ENCODE data around the gene RPL18.

Gene RPL18

GRCh38 chr19:48630296-48631063, 11.5 kb upstream of the RPL18 start:
- in situ Hi-C loops (cut with MboI; ENCODE audit: low sequenced_read_pairs): no loop called here

GRCh38 chr19:48629599-48630295, 10.8 kb upstream of the RPL18 start:
- in situ Hi-C loops (cut with MboI; ENCODE audit: low sequenced_read_pairs): no loop called here

- in situ Hi-C loops (cut with MboI; ENCODE audit: low sequenced_read_pairs): no loop called here
Observed at GRCh38 chr19:48629297-48629598, 10.3 kb upstream of the RPL18 start.

- in situ Hi-C loops (cut with MboI; ENCODE audit: low sequenced_read_pairs): no loop called here
Observed at GRCh38 chr19:48628486-48629296, 9.7 kb upstream of the RPL18 start.

- in situ Hi-C loops (cut with MboI; ENCODE audit: low sequenced_read_pairs): no loop called here
Observed at GRCh38 chr19:48627865-48628314, 8.9 kb upstream of the RPL18 start.

- in situ Hi-C loops (cut with MboI; ENCODE audit: low sequenced_read_pairs): no loop called here
Observed at GRCh38 chr19:48627201-48627864, 8.4 kb upstream of the RPL18 start.

- in situ Hi-C loops (cut with MboI; ENCODE audit: low sequenced_read_pairs): no loop called here
Observed at GRCh38 chr19:48625891-48626327, 6.9 kb upstream of the RPL18 start.

- in situ Hi-C loops (cut with MboI; ENCODE audit: low sequenced_read_pairs): no loop called here
Observed at GRCh38 chr19:48624791-48625723, 6.1 kb upstream of the RPL18 start.

GRCh38 chr19:48624067-48624594, 5.2 kb upstream of the RPL18 start:
- in situ Hi-C loops (cut with MboI; ENCODE audit: low sequenced_read_pairs): no loop called here

- in situ Hi-C loops (cut with MboI; ENCODE audit: low sequenced_read_pairs): no loop called here
Observed at GRCh38 chr19:48623556-48624066, 4.6 kb upstream of the RPL18 start.

- in situ Hi-C loops (cut with MboI; ENCODE audit: low sequenced_read_pairs): no loop called here
Observed at GRCh38 chr19:48619692-48620585, 961 bp upstream of the RPL18 start.

- in situ Hi-C loops (cut with MboI; ENCODE audit: low sequenced_read_pairs): no loop called here
Observed at GRCh38 chr19:48618278-48618915, 581 bp downstream of the RPL18 start.

GRCh38 chr19:48617146-48617937, 1.6 kb downstream of the RPL18 start:
- in situ Hi-C loops (cut with MboI; ENCODE audit: low sequenced_read_pairs): no loop called here

GRCh38 chr19:48616491-48617056, 2.4 kb downstream of the RPL18 start:
- in situ Hi-C loops (cut with MboI; ENCODE audit: low sequenced_read_pairs): no loop called here

- in situ Hi-C loops (cut with MboI; ENCODE audit: low sequenced_read_pairs): no loop called here
Observed at GRCh38 chr19:48616041-48616436, 2.9 kb downstream of the RPL18 start.

- in situ Hi-C loops (cut with MboI; ENCODE audit: low sequenced_read_pairs): no loop called here
Observed at GRCh38 chr19:48615231-48616040, 3.5 kb downstream of the RPL18 start.

Data from hTERT RPE-1 (cell line).